NCI-H128 (cell line): ENCODE data around the gene FBXO34.
"Not testable (repeated sequence)": the region's sequence is repeated elsewhere in the genome, so short reads cannot be mapped to it uniquely, and the experiment has no call there.

Experiments
- DNase-seq: peaks from one replicate; lab custom pipeline; 2025; ENCODE audit not compliant: unreplicated experiment; lab: John Stamatoyannopoulos, UW

Gene FBXO34

GRCh38 chr14:55309761-55310365 is 38.6 kb downstream of the FBXO34 start:
- no peak for DNase-seq

DNA sequence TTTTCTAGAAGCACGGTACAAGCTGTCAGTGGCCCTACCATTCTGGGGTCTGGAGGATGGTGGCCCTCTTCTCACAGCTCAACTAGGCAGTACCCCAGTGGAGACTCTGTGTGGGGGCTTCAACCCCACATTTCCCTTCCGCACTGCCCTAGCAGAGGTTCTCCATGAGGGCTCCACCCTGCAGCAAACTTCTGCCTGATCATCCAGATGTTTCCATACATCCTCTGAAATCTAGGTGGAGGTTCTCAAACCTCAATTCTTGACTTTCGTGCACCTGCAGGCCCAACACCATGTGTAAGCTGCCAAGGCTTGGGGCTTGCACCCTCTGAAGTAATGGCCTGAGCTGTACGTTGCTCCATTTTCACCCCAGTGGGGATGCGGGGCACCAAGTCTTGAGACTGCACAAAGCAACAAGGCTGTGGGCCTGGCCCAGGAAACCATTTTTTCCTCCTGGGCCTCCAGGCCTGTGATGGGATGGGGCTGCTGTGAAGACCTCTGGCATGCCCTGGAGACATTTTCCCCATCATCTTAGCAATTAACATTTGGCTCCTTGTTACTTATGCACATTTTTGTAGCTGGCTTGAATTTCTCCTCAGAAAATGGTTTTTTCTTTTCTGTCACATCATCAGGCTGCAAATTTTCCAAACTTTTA is 41.3 kb downstream of the FBXO34 start:
- DNase-seq: not testable (repeated sequence)

GRCh38 chr14:55313480-55313879 is 42.3 kb downstream of the FBXO34 start:
- DNase-seq: no peak

GRCh38 chr14:55314449-55314848 is 43.2 kb downstream of the FBXO34 start:
- DNase-seq: no peak

DNA sequence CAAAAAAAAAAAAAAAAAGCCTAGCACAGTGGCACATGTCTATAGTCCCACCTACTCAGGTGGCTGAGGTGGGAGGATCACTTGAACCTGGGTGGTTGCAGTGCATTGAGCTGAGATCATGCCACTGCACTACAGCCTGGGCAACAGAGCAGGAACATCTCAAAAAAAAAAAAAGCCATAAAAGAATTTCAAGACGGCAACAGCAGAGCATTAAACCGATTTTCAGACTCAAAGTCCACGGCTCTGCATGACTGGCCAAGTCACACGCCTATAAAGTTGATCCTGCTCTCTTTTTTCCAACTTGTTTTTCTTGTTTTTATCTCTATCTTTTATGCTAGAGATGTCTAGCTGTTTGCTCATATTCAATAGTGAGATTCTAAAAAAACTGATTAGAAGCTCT is 45.3 kb downstream of the FBXO34 start:
- no peak for DNase-seq

DNA sequence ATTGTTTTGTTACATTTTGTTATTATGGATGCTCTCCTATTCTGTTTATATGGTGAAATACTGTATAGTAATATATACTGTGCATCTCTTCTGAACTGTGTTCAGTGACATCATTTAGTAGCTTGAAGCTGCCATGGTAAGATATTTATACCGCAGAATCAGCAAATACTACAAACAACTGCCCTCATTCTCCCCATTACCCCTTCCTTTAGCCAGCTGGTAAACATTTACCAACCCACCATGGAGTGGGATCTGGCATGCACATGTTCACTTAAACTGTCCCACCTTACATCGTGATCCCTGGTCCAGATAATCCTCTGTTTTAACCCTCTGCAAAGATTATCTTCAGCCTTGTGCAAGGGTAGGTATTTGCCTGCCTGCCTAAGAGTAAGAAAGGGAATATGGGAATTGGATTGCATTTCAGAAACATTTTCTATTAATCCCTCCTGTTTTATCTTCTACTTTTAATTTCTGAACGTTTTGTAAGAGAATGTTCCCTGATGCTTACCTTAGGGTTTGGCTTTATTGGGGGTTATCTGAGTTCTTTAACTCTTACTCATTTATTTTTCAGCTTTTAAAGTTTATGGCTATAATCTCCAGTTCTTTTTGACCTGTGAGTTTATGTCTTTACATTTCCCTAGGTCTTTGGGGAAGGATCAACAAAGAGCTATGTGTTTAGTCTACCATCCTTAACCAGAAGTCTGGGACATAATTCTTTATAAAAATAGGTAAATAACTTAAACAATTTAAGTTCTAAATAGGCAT is 46.5 kb downstream of the FBXO34 start:
- DNase-seq: no peak

- DNase-seq: no peak
Observed at GRCh38 chr14:55318694-55319093, 47.5 kb downstream of the FBXO34 start.

DNA sequence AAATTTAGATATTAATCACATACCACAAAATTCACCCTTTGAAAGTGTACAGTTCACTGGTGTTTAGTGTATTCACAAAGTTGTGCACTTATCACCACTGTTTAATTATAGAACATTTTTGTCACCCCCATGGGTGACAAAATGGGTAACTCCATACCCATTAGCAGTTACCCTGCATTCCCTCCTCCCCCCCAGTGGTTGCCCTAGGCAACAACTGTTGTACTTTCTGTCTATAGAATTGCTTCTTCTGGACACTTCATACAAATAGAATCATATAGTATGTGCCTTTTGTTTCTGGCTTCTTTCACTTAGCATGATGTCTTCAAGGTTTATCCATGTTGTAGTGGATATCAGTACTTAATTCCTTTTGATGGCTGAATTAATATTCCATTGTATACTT is 52.7 kb downstream of the FBXO34 start:
- DNase-seq: no peak

DNA sequence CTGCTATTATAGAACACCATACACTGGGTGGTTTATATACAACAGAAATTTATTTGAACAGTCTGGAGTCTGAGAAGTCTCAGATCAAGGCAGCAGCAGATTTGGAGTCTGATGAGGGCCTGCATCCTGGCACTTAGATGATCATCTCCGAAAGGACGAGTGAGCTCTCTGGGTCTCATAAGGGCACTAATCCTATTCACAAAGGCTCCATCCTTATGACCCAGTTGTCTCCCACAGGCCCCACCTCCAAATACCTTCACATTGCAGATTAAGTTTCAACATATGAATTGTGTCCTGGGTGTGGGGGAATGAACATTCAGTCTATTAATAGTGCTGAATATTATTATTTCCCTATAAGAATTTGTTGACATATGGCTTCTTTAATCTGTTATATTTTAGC is 53.6 kb downstream of the FBXO34 start:
- DNase-seq: no peak

GRCh38 chr14:55327179-55327578 is 56.0 kb downstream of the FBXO34 start:
- no peak for DNase-seq

DNA sequence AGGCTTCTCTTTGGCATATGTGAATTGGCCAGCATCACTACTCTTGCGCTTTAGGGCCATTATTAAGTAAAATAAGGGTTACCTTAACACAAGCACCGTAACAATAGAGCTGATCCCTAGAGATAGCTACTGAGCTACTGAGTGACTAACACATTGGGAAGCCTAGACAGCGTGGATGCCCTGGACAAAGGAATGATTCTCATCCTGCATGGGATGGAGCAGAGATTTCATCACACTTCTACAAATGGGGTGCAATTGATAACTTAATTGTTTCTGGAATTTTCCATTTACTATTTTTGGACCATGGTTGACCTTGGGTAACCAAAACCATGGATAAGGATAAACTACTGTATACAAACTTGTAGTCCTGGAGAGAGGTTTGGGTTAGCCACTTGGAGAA is 57.1 kb downstream of the FBXO34 start:
- no peak for DNase-seq

DNA sequence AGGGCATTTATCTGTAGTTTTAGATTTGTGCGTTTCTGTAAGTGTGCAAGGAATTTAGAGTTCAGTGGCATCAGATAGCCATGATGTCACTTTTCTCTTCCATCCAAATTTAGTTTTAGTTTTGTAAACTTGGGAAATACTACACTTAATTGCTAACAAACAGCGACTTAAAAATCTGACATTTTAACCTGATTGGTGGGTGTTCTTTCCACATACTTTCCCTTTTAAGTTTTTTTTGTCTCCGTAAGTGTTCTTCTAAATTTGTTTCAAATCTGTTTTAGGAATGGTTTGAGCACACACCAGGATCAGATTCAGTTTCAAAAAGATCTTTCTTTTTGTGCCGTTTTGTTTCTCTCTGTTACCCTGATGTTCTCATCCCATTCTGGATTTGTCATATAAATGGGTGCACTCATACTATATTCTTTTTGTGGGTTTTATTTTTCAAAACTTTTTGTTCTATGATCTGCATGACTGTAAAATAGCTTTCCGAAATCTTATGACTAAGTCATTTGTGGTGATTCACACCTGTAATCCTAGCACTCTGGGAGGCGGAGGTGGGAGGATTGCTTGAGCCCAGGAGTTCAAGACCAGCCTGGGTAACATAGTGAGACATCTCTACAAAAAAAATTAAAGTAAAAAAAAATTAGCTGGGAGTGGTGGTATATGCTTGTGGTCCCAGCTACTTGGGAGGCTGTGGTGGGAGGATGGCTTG is 58.9 kb downstream of the FBXO34 start:
- DNase-seq: no peak

DNA sequence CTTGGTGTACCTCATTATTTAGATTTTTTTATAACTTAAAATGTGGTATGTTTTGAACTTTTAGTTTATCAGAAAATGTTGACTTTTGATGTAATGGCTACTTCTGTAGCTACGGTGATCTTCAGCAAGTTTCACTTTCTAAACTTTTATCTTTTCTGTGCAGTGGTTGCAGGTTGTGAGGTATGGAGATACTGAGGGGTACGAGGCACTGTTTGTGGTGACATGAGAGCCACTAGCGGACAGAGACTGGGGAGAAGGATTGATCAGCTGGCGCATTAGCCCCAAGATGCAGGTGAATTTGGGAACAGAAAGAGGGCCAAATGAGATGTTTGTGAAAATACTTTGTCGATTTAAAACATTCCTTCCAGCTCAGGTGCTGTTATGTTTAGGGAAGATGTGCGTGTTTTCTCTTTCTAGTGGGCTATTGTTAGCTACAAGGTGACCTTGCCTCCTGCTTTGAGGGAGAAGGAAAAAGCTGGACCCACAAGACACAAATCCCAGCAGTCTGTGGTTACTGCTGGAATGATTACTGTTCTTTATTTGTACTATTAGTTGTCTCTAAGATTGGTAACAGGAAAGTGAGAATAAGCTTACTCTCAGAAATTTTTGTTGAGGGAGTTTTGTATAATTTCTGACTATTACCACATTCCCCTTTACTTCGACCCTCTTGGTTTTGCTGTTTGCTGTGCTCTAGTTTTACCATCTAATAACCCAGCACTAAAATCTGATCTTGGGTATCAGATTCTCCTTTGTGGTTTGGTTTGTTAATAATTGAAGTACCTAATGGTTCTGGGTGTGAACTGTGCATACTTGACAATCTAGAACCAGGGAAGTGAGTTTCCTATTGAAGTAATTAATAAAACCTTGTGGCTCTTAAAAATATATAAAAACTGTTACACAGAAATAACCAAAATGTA is 61.7 kb downstream of the FBXO34 start:
- DNase-seq: no peak

GRCh38 chr14:55333711-55334485 is 62.7 kb downstream of the FBXO34 start:
- DNase-seq: no peak

DNA sequence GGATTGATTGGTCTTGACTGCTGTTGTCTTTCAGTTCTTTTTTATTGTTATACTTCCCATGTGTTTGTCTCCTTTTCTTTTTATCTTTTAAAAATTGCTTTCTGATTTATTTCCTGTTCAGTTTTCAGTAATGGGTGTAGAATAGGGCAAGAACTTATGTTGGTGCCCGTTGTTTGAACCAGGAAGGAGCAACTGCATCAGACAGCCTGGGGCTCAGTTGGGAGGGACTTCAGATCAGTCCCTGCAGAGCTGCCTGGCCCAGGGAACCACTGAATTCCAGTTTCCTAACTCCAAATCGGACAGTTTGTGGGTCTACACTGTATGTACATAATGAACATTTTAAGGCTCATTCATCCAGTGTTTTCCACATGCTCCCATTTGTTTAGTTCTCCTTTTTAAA is 64.9 kb downstream of the FBXO34 start:
- no peak for DNase-seq

GRCh38 chr14:55336691-55337090 is 65.5 kb downstream of the FBXO34 start:
- no peak for DNase-seq

GRCh38 chr14:55339770-55340169 is 68.5 kb downstream of the FBXO34 start:
- DNase-seq: no peak

DNA sequence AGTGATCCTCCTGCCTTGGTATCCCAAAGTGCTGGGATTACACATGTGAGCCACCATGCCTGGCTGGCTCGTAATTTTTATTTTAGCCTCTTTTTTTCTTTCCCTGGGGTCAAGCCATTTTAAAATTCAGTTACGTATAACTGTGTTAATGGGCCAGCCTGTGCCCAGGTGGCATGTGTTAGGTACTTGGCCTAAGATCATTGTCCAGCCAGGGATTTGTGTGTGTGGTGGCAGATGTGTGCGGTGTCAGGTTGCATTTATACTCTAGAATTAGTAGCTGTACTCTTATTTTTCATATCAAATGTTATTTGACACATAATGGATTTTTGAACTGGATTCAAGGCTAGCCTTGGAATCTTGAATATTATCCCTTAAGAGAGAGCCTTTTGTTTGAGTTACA is 69.3 kb downstream of the FBXO34 start:
- no peak for DNase-seq

DNA sequence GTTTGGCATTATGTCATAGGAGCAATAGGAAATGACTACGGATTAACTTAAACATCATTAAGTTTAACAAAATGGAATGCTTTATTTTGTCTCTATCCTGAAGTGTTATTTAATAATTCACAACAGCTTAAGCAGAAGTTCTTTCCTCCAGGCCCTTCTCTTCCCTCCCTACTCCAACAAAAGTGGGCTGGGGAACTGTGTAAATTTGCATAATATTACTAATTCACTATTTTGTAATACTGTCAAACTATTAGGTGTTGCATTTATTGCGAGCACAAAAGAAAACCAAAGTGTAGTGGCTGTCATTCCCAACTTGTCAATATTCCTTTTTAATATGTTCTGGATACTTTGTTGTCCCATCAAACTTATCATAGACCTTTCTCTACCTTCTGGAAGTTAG is 70.6 kb downstream of the FBXO34 start:
- DNase-seq: no peak

DNA sequence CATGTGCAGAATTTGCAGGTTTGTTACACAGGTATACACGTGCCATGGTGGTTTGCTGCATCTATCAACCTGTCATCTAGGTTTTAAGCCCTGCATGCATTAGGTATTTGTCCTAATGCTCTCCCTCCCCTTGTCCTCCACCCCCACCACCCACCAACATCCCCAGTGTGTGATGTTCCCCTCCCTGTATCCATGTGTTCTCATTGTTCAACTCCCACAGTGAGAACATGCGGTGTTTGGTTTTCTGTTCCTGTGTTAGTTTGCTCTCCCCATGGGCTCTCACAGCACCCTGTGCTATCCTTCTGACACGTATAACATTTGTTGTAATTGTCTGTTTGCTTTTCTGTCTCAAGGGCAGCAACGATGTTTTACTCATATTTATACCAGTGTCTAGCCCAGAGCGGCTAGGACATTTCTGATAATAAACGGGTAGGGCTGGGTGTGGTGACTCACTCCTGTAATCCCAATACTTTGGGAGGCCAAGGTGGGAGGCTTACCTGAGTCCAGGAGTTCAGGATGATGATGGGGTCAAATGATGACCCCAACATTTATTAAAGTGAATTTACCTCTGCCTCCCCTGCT is 73.5 kb downstream of the FBXO34 start:
- DNase-seq: not testable (repeated sequence)
